Activated CD4-positive, alpha-beta T cell treated with anti-CD3 and anti-CD28 coated beads, Interleukin-2, amount 10 ng/mL, durations not matched to agents 7 days and 5 days (primary cell): ENCODE results near the gene CTDP1. TPM values are rescaled to one million over a fixed set of nuclear protein-coding genes. Genes with fewer than 3 reads are reported as not detected.

Experiments
- CTCF ChIA-PET: fragments of 350-600 bp; sonication (Branson Sonifier 250); formaldehyde crosslinking; loops from one replicate; lab custom pipeline; 2021; ENCODE audit warnings: antibody characterized with exemption; lab: Charles Lee
- POLR2A ChIA-PET: fragments of 350-600 bp; sonication (Branson Sonifier 250); formaldehyde crosslinking; loops from one replicate; lab custom pipeline; 2021; ENCODE audit warnings: antibody characterized with exemption; lab: Charles Lee
- DNase-seq: peaks from one replicate; pipeline ENCODE4 v3.0.0-alpha.2; 2020
- H3K27ac Mint-ChIP-seq: one replicate; pipeline ENCODE4 v1.8.0; 2021; ENCODE audit warnings: mild to moderate bottlenecking, moderate library complexity, mixed read lengths
- H3K27me3 Mint-ChIP-seq: one replicate; pipeline ENCODE4 v1.8.0; 2021; ENCODE audit warnings: mixed read lengths
- H3K36me3 Mint-ChIP-seq: one replicate; pipeline ENCODE4 v1.8.0; 2021; ENCODE audit warnings: low read depth, mixed read lengths
- H3K4me1 Mint-ChIP-seq: one replicate; pipeline ENCODE4 v1.8.0; 2021; ENCODE audit warnings: mixed read lengths
- H3K4me3 Mint-ChIP-seq: one replicate; pipeline ENCODE4 v1.8.0; 2021; ENCODE audit warnings: mild to moderate bottlenecking, moderate library complexity, mixed read lengths
- H3K9me3 Mint-ChIP-seq: one replicate; pipeline ENCODE4 v1.8.0; 2021; ENCODE audit warnings: mixed read lengths
- total RNA-seq, 2 experiments: library from RNA; stranded (reverse); gene quantifications; one replicate each; pipeline ENCODE4 v1.2.3, GENCODE V29; 2021

The CTDP1 gene
- total RNA-seq, 2 experiments from 2014 or later, result 30.9 to 35.0 TPM

DNA sequence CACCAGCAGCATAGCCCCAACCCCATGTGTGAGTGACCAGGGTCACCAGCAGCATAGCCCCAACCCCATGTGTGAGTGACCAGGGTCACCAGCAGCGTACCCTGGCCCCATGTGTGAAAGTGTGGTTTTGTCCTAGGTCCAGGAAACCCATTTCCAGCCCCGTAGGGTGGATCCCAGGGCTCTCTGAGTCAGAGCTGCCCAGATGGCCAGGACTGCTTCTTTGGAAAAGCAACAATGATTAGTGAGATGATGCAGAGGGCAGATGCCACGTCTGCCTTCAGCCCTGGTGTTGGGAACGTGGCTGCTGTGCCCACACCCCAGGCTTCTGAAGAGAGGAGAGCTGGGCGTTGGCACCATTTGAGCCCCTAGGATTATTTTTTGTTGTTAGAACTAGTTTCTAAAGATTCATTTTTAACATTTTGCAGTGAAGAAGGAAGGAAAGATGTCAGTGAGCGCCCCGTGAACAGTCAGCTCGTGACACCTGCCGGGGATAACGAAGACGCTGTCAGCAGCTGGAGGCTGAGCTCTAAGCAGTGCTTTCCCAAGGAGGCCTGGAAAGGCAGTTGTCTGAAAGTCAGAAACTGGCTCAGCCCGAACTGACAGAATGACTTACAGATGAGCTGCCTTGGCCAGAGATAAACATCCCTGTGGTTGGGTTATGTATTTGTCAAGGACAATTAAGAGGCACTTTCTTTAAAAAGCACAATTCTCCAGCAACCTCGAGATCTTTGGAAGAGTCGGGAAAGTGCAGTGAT is 86.1 kb downstream of the CTDP1 start:
- Mint-ChIP-seq H3K4me1 (no peaks in the 10 kb centered on the region), H3K27ac (no peak overlapping the region), H3K9me3 (peaks cover 31% of the 10 kb centered on the region), H3K4me3 (no peak overlapping the region), H3K36me3 (no peaks in the 10 kb centered on the region), H3K27me3 (peaks cover 11% of the 10 kb centered on the region)
- ChIA-PET CTCF (no interaction called here), POLR2A (no interaction called here)
- no peak for DNase-seq

DNA sequence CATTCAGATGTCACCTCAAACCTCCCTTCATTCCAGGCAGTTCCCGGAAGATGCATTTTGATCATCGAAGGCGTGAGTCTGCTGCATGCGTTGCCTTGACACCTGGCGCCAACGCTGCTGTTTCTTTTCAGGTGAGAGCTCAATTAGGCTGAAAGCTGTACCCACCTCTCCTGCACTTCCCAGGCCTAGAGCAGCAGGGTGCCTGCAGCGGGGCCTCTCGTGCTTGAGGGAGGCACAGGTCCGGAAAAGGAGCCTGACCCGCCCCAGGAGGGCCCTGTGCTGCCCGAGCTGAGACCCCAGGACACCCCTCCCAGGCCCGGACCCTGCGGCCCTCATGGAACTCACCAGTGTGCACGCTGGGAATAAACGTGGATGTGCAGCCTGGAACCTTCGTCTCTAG is 86.7 kb downstream of the CTDP1 start:
- Mint-ChIP-seq H3K9me3 (peaks cover 27% of the 10 kb centered on the region), H3K27me3 (peaks cover 11% of the 10 kb centered on the region), H3K36me3 (no peaks in the 10 kb centered on the region), H3K4me3 (no peak overlapping the region), H3K27ac (no peak overlapping the region), H3K4me1 (no peaks in the 10 kb centered on the region)
- CTCF ChIA-PET, result no interaction called here
- no peak for DNase-seq
- POLR2A ChIA-PET, result no interaction called here

- peaks cover 14% of the 10 kb centered on the region for H3K9me3 Mint-ChIP-seq
- no peak overlapping the region for H3K27ac Mint-ChIP-seq
- H3K36me3 Mint-ChIP-seq, result no peaks in the 10 kb centered on the region
- H3K4me1 Mint-ChIP-seq, result no peaks in the 10 kb centered on the region
- H3K27me3 Mint-ChIP-seq, result peaks cover 11% of the 10 kb centered on the region
- H3K4me3 Mint-ChIP-seq, result no peak overlapping the region
- no peak for DNase-seq
- POLR2A ChIA-PET, result no interaction called here
- CTCF ChIA-PET, result no interaction called here
Observed at GRCh38 chr18:79768745-79769144, 89.1 kb downstream of the CTDP1 start.

GRCh38 chr18:79769698-79770500 is 90.3 kb downstream of the CTDP1 start:
- Mint-ChIP-seq H3K27me3 (peaks cover 11% of the 10 kb centered on the region), H3K36me3 (no peaks in the 10 kb centered on the region), H3K27ac (no peak overlapping the region), H3K4me3 (no peak overlapping the region), H3K4me1 (no peaks in the 10 kb centered on the region), H3K9me3 (peaks cover 14% of the 10 kb centered on the region)
- ChIA-PET POLR2A (no interaction called here), CTCF (no interaction called here)
- DNase-seq, result no peak

GRCh38 chr18:79770501-79770815 is 90.9 kb downstream of the CTDP1 start:
- H3K27me3 Mint-ChIP-seq, result peaks cover 11% of the 10 kb centered on the region
- H3K36me3 Mint-ChIP-seq, result no peaks in the 10 kb centered on the region
- POLR2A ChIA-PET, result no interaction called here
- H3K4me1 Mint-ChIP-seq, result no peaks in the 10 kb centered on the region
- DNase-seq, result no peak
- no peak overlapping the region for H3K27ac Mint-ChIP-seq
- CTCF ChIA-PET, result no interaction called here
- H3K9me3 Mint-ChIP-seq, result peaks cover 14% of the 10 kb centered on the region
- H3K4me3 Mint-ChIP-seq, result no peak overlapping the region

- Mint-ChIP-seq H3K27me3 (peaks cover 9% of the 10 kb centered on the region), H3K4me1 (no peaks in the 10 kb centered on the region), H3K36me3 (no peaks in the 10 kb centered on the region), H3K9me3 (peaks cover 14% of the 10 kb centered on the region), H3K4me3 (no peak overlapping the region), H3K27ac (no peak overlapping the region)
- ChIA-PET CTCF (no interaction called here), POLR2A (no interaction called here)
- DNase-seq, result no peak
Observed at GRCh38 chr18:79770826-79771225, 91.2 kb downstream of the CTDP1 start.

DNA sequence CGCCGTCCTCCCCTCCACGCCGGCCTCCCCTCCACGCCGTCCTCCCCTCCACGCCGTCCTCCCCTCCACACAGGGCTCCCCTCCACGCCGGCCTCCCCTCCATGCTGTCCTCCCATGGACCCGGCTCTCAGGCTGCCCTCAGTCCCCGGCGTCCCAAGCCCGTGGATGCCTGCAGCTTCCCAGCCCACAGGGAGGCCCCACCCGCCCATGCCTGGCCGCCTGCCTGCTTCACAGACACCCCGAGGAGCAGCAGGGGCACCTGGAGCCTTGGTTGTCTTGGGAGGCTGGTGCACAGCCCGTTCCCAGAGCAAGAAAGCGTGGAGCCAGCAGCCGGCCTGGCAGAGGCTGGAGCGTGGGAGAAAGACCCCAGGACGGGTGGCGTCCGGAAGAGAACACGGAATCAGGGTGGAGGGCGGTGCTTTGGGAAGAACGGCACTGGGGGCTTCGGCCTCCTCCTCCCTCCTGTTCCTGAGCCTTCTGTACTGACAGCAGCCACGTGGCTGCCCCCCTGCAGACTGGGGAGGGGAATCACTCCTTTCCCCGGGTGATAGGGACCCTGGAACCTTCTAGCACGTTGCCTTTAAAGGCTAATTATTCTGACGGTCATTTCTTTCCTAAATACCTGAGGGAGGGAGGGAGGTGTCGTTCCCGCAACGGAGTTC is 92.0 kb downstream of the CTDP1 start:
- H3K27ac Mint-ChIP-seq, result no peak overlapping the region
- peaks cover 11% of the 10 kb centered on the region for H3K9me3 Mint-ChIP-seq
- ChIA-PET CTCF (no interaction called here), POLR2A (no interaction called here)
- no peak for DNase-seq
- H3K27me3 Mint-ChIP-seq, result peaks cover 6% of the 10 kb centered on the region
- H3K4me1 Mint-ChIP-seq, result no peaks in the 10 kb centered on the region
- H3K4me3 Mint-ChIP-seq, result no peak overlapping the region
- H3K36me3 Mint-ChIP-seq, result no peaks in the 10 kb centered on the region

GRCh38 chr18:79772108-79772864 is 92.7 kb downstream of the CTDP1 start:
- H3K27ac Mint-ChIP-seq, result no peak overlapping the region
- H3K36me3 Mint-ChIP-seq, result no peaks in the 10 kb centered on the region
- peaks cover 6% of the 10 kb centered on the region for H3K27me3 Mint-ChIP-seq
- ChIA-PET CTCF (interaction anchor here (0.9 kb wide), 1 partner anchor 175 kb away, joined by 3 read pairs; no protein-coding TSS in a partner anchor), POLR2A (no interaction called here)
- H3K4me1 Mint-ChIP-seq, result no peaks in the 10 kb centered on the region
- H3K4me3 Mint-ChIP-seq, result no peak overlapping the region
- no peak for DNase-seq
- H3K9me3 Mint-ChIP-seq, result peaks cover 10% of the 10 kb centered on the region

DNA sequence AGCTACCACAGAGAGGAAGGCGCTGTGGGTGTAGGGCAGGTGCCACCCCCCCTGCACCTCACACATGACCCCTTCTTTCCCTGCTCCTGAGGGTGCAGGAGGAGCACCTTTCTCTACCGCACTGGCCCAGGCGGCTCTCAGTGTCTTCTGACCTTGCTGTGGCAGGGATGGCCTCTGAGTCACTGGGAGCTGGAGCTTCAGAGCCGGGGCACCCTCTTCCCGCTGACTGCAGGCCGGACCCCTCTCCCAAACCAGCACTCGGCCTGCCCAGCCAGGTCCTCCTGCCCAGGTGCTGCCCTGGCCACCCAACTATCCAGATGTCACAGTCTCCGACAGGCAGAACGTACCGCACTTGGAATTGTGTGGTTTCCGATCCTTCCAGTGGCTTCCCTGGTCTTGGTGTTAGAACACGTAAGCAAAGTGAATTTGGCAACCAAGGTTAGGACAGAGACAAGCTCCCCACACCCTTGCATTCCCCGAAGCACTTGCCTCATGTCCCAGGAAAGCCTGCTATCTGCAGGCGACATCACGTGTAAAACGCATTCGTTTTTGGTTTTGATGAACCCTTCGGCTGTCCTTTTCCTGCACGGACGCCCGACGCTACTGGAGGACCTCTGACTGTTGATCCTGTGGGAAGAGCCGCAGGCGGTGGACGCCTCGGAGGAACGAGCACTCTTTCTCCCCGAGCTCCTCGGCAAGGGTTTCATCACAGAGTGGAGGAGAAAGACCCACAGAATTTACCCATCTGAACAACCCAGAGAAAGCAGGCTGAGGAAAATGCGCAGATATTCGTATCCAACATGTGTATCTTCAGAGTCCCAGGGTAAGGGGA is 93.5 kb downstream of the CTDP1 start:
- no peak for DNase-seq
- POLR2A ChIA-PET, result interaction anchor here (0.6 kb wide), 1 partner anchor 84 kb away, joined by 3 read pairs; no protein-coding TSS in a partner anchor
- Mint-ChIP-seq H3K4me1 (no peaks in the 10 kb centered on the region), H3K4me3 (no peak overlapping the region), H3K9me3 (peaks cover 5% of the 10 kb centered on the region), H3K27me3 (peaks cover 4% of the 10 kb centered on the region), H3K27ac (no peak overlapping the region), H3K36me3 (no peaks in the 10 kb centered on the region)
- CTCF ChIA-PET, result interaction anchor here (0.9 kb wide), 1 partner anchor 175 kb away, joined by 3 read pairs; no protein-coding TSS in a partner anchor

DNA sequence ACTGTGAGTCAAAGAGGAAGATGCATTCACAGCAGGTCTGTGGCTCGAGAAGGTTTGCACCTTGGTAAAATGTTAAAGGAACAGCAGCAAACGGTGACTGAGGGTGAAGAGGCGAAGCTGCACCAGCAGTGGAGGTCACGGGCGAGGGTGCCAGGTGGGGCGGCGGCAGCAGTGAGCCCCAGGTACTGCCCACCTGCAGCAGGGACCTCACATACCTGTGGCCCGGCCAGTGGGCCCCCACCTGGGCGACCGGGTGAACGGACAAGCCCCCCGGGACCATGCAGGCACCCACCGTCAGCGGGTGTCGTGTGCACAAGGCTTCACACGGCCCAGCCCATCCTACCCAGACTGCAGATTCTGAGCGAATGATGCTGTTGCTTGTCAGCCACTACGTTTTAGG is 94.5 kb downstream of the CTDP1 start:
- H3K36me3 Mint-ChIP-seq, result no peaks in the 10 kb centered on the region
- no peak overlapping the region for H3K27ac Mint-ChIP-seq
- H3K27me3 Mint-ChIP-seq, result no peaks in the 10 kb centered on the region
- DNase-seq, result no peak
- ChIA-PET CTCF (no interaction called here), POLR2A (no interaction called here)
- H3K9me3 Mint-ChIP-seq, result no peaks in the 10 kb centered on the region
- no peak overlapping the region for H3K4me3 Mint-ChIP-seq
- H3K4me1 Mint-ChIP-seq, result no peaks in the 10 kb centered on the region

GRCh38 chr18:79775441-79776221 is 96.0 kb downstream of the CTDP1 start:
- no peak overlapping the region for H3K27ac Mint-ChIP-seq
- H3K9me3 Mint-ChIP-seq, result no peaks in the 10 kb centered on the region
- H3K36me3 Mint-ChIP-seq, result no peaks in the 10 kb centered on the region
- ChIA-PET POLR2A (no interaction called here), CTCF (no interaction called here)
- H3K4me1 Mint-ChIP-seq, result no peaks in the 10 kb centered on the region
- H3K27me3 Mint-ChIP-seq, result no peaks in the 10 kb centered on the region
- no peak for DNase-seq
- H3K4me3 Mint-ChIP-seq, result no peak overlapping the region
